Dermis blood vessel endothelial cell (primary cell): ENCODE measurements around the gene RPL10. TPM values are rescaled to one million over a fixed set of nuclear protein-coding genes. Genes with fewer than 3 reads are reported as not detected.
A peak's percentile ranks its signal among the peaks of the same experiment; 100 is the strongest.
"Not testable (repeated sequence)": the region's sequence is repeated elsewhere in the genome, so short reads cannot be mapped to it uniquely, and the experiment has no call there.

Experiments used
- DNase-seq: peaks from one replicate; pipeline ENCODE4 v3.0.0; 2010
- total RNA-seq: library from RNA; depleted of rRNA; stranded (reverse); fragments of >200 nt; gene quantifications from 2 replicates; pipeline ENCODE4 v1.2.3, GENCODE V29; 2014

RPL10 gene
- total RNA-seq, 1 donor from 2014 or later, result 6,057 TPM

- DNase-seq, result peak; percentile 57
Measured at GRCh38 chrX:154378059-154378798, 19.9 kb upstream of the RPL10 start.

GRCh38 chrX:154378799-154379568 is 19.2 kb upstream of the RPL10 start, which contains the start of gene EMD:
EMD (plus strand) TSS chrX:154379295; CDS start chrX:154379485, 190 bp downstream.
- DNase-seq, result peak; percentile 97

- no peak for DNase-seq
Measured at GRCh38 chrX:154379569-154379951, 18.6 kb upstream of the RPL10 start.

- DNase-seq, result no peak
Measured at GRCh38 chrX:154380153-154380552, 18.0 kb upstream of the RPL10 start.

- no peak for DNase-seq
Measured at GRCh38 chrX:154380787-154381186, 17.4 kb upstream of the RPL10 start.

GRCh38 chrX:154381271-154381670 is 16.9 kb upstream of the RPL10 start:
- no peak for DNase-seq

- DNase-seq, result no peak
Measured at GRCh38 chrX:154382483-154383069, 15.6 kb upstream of the RPL10 start.

- no peak for DNase-seq
Measured at GRCh38 chrX:154383359-154384283, 14.6 kb upstream of the RPL10 start.

GRCh38 chrX:154384284-154384892 is 13.8 kb upstream of the RPL10 start:
- peak; percentile 58 for DNase-seq

GRCh38 chrX:154388094-154388493 is 10.1 kb upstream of the RPL10 start:
- not testable (repeated sequence) for DNase-seq

- not testable (repeated sequence) for DNase-seq
Measured at GRCh38 chrX:154388649-154389048, 9.5 kb upstream of the RPL10 start.

- DNase-seq, result not testable (repeated sequence)
Measured at GRCh38 chrX:154389812-154390747, 8.1 kb upstream of the RPL10 start.

- not testable (repeated sequence) for DNase-seq
Measured at GRCh38 chrX:154396363-154396762, 1.8 kb upstream of the RPL10 start.

- DNase-seq, result peak; percentile 73
Measured at GRCh38 chrX:154396973-154397887, 947 bp upstream of the RPL10 start.

- DNase-seq, result peak; percentile 85
Measured at GRCh38 chrX:154398668-154399526, 720 bp downstream of the RPL10 start.

GRCh38 chrX:154399527-154400368 is 1.6 kb downstream of the RPL10 start:
- no peak for DNase-seq

GRCh38 chrX:154400369-154400817 is 2.2 kb downstream of the RPL10 start:
- not testable (repeated sequence) for DNase-seq
